Spinal cord (tissue), 10 donors: ENCODE results near the gene PKIB. TPM values are rescaled to one million over a fixed set of nuclear protein-coding genes. Genes with fewer than 3 reads are reported as not detected.

Experiments
- DNase-seq, 6 donors: peaks; one replicate each; pipeline versions ENCODE4 v3.0.0 to v3.0.0-alpha.2; 2013 to 2015; ENCODE audit warnings: low spot score in 6 of 6, low read depth in 4 of 6
- H3K27ac ChIP-seq: one replicate; pipeline ENCODE4 v1.5.1; 2013; ENCODE audit warnings: low read depth, low read length, control low read depth
- H3K27me3 ChIP-seq: one replicate; pipeline ENCODE4 v1.6.1; 2013; ENCODE audit warnings: low read length; ENCODE audit not compliant: control insufficient read depth, insufficient read depth
- H3K36me3 ChIP-seq: one replicate; pipeline ENCODE4 v1.6.1; 2013; ENCODE audit warnings: low read length; ENCODE audit not compliant: control insufficient read depth, insufficient read depth
- H3K4me1 ChIP-seq: one replicate; pipeline ENCODE4 v1.6.1; 2013; ENCODE audit warnings: low read length; ENCODE audit not compliant: control insufficient read depth, insufficient read depth
- H3K4me3 ChIP-seq: one replicate; pipeline ENCODE4 v1.5.1; 2013; ENCODE audit warnings: low read depth, low read length, control low read depth
- H3K9me3 ChIP-seq: one replicate; pipeline ENCODE4 v1.6.1; 2013; ENCODE audit warnings: low read length; ENCODE audit not compliant: control insufficient read depth, insufficient read depth
- WGBS: methylation state at CpG from one replicate; pipeline ENCODE4 v1.1.5; 2013; ENCODE audit warnings: missing lambda C conversion rate; ENCODE audit not compliant: insufficient coverage; 5-methylcytosine and 5-hydroxymethylcytosine counted together
- polyA plus RNA-seq, 2 donors: library from polyadenylated mRNA; unstranded; fragments of 120-200 nt; gene quantifications; one replicate each; pipeline ENCODE4 v1.2.1, GENCODE V29; 2013; ENCODE audit not compliant: insufficient read length in 2 of 2
- total RNA-seq, 2 donors: library from RNA; depleted of rRNA in 1 of 2; stranded (reverse); fragments of 120-200 nt in 1 of 2; fragments of >200 nt in 1 of 2; gene quantifications; one replicate each; pipeline versions ENCODE4 v1.2.3 to v1.2.4, GENCODE V29; 2013 to 2014
- donor health status: healthy.

PKIB gene
- total and polyA plus RNA-seq, 4 donors = 4.7 to 15.7 (median 11.9) TPM

DNA sequence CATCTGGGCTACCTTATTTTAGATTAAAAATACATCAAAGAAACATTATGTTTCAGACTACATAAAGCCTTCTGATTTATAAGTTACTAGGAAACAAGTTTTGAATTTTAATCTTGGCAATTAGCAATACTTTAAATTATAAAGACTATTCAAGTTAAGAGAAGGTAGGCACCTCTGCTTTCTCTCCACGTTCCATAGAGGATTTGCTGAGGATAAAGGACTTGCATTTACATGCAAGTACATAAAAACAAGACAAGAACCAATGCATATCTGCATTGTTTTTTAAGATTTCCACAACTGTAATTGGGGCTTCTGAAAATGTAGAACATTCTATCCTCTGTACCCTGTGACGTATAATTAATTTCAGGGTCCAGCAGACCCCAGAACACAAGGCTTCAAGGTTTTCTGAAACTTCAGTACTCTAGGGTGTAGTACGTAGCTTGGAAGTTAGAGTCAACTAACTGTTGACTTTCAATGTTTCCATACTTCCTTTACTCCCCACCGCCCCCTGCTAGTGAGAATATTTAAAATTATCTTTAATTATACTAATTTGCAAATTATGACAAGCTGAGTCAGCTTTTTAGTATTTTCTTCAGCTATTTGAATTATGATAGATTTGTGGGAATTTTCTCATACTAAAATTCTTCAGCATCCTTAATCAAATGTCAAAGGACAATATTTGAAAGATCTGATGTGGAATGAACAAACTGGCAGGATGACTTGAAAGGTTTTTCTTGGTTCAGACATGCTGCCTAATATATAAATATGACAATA is 82.8 kb downstream of the PKIB start:
- H3K4me1 ChIP-seq = no peaks in the 10 kb centered on the region
- DNase-seq = no peak
- H3K36me3 ChIP-seq = no peaks in the 10 kb centered on the region
- H3K27ac ChIP-seq = no peak overlapping the region
- H3K4me3 ChIP-seq = no peak overlapping the region
- H3K9me3 ChIP-seq = no peaks in the 10 kb centered on the region
- WGBS = no CpG with 5 or more reads among the region's 4 CpGs
- no peaks in the 10 kb centered on the region for H3K27me3 ChIP-seq

DNA sequence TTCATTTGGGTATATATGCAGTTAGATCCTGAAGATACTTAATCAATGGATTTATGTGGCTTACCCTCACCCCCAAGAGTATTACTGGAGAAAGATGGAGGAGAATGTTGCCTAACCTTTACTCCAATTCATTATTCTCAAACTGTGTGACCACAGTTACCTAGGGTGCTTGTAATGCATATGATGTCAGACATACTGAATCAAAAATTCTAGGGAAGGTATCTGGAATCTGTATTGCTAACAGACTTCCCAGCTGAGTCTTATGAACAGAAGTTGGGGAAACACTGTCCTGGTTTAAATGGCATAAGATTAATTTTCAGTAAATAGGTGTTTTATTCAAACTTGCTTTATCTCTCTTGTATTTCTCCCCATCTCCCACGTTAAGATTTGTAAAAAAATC is 83.9 kb downstream of the PKIB start:
- Histone ChIP-seq H3K9me3 (no peaks in the 10 kb centered on the region), H3K27ac (no peak overlapping the region), H3K36me3 (no peaks in the 10 kb centered on the region), H3K4me3 (no peak overlapping the region), H3K27me3 (no peaks in the 10 kb centered on the region), H3K4me1 (no peaks in the 10 kb centered on the region)
- WGBS = no CpG with 5 or more reads among the region's 1 CpG
- no peak for DNase-seq

DNA sequence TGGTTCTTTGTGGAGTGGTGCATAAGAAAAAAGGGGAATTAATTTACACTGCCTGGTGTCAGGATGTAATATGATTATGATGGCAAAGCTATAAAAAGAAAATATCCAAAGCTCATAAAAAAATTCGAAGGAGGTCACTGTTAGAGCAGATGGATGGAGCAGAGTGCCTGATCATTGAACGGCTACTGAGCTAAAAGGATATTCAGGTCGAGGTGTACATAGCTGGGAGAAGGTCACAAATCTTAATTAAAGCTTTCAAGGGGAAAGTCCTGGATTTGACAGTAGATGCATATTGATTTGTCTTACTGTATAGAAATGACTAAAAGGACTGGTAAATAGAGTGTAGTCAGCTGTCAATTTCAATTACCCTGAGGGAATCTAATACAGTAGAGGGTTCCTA is 84.4 kb downstream of the PKIB start:
- Histone ChIP-seq H3K4me3 (no peak overlapping the region), H3K27ac (no peak overlapping the region), H3K9me3 (no peaks in the 10 kb centered on the region), H3K36me3 (no peaks in the 10 kb centered on the region), H3K27me3 (no peaks in the 10 kb centered on the region), H3K4me1 (no peaks in the 10 kb centered on the region)
- no peak for DNase-seq
- WGBS = 78% methylated on average over 3 of the region's 3 CpGs

DNA sequence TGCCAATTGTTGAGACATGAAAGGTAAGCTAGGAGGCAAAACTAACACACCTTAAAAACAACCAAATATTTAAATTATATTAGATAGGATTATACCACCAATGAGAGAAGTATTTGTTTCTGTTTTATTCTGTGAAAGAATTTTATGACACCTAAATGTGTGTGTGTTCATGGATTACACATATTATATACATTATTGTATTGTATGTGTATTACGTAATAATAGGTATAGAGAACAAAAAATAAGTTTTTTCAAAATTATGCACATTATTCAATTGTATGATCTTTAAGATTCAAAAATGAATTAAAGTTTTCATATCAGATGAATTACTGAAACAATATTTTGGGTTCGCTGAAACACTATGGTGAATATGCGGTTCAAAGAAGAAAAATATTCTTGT is 85.0 kb downstream of the PKIB start:
- no peak for DNase-seq
- Histone ChIP-seq H3K27me3 (no peaks in the 10 kb centered on the region), H3K9me3 (no peaks in the 10 kb centered on the region), H3K27ac (no peak overlapping the region), H3K4me3 (no peak overlapping the region), H3K4me1 (no peaks in the 10 kb centered on the region), H3K36me3 (no peaks in the 10 kb centered on the region)
- WGBS = no CpG with 5 or more reads among the region's 3 CpGs

DNA sequence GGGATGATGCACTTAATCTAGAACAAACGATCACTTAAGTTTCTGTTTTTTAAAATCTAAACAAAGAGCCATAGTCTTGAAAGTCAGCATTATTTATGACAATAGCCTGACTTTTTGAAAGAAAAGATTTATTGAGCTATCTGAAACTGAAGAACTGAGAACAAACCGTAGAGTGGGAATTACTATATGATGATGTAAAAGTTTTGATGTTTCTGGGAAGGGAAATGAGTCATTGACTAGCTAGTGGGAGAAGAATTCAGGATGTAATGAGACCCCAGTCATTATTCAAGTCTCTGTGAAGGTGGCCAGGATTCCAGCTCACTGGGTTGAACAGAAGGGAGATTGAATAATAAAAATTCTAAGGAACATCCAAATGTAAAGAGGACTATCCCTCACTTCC is 85.9 kb downstream of the PKIB start:
- DNase-seq = no peak

DNA sequence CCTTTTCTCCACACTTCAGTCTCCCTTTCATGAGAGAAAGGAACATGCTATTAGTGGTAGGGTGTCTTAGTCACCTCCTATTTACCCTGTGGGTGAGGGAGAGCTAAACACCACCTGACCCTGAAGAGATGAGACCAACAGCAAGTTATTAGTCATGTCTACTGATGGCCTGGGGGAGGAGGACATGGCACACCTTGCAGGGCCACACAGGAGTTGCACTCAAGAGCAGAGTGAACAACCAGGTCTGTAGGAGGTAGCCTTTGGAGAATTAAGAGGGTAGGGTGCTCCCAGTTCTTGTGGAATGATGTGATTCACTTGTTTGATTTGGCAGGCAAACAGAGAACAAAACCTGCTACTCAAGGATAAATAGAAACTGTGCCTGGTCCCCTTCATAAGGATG is 86.6 kb downstream of the PKIB start:
- H3K4me3 ChIP-seq = no peak overlapping the region
- no peaks in the 10 kb centered on the region for H3K27me3 ChIP-seq
- no peaks in the 10 kb centered on the region for H3K9me3 ChIP-seq
- DNase-seq = no peak
- H3K4me1 ChIP-seq = no peaks in the 10 kb centered on the region
- H3K36me3 ChIP-seq = no peaks in the 10 kb centered on the region
- H3K27ac ChIP-seq = no peak overlapping the region

More for the DNA sequence above, 85.9 kb downstream of the PKIB start:
- Histone ChIP-seq H3K4me1 (no peaks in the 10 kb centered on the region), H3K9me3 (no peaks in the 10 kb centered on the region), H3K4me3 (no peak overlapping the region), H3K27ac (no peak overlapping the region), H3K27me3 (no peaks in the 10 kb centered on the region), H3K36me3 (no peaks in the 10 kb centered on the region)
- WGBS = 50% methylated on average over 1 of the region's 2 CpGs

DNA sequence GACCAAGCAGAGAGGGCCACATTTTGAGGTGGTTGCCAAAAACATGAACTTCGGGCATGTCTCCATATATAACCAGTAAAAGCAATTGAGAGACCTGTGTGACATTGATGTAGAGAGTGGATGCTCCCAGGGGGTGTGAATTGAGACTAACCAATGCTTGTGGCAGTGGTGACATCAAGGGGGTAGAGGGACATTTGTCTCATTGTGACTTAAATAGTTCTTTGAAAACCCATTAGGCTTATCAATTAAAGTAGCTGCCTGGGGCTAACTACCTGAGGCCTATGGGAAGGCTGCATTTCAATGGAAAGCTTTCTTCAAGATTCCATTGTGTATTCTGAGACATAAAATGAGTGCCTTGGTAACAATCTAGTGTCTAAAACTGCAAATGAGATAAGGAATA is 87.3 kb downstream of the PKIB start:
- Histone ChIP-seq H3K36me3 (no peaks in the 10 kb centered on the region), H3K4me1 (no peaks in the 10 kb centered on the region), H3K27ac (no peak overlapping the region), H3K4me3 (no peak overlapping the region), H3K27me3 (no peaks in the 10 kb centered on the region), H3K9me3 (no peaks in the 10 kb centered on the region)
- WGBS = no CpG with 5 or more reads among the region's 1 CpG
- no peak for DNase-seq

DNA sequence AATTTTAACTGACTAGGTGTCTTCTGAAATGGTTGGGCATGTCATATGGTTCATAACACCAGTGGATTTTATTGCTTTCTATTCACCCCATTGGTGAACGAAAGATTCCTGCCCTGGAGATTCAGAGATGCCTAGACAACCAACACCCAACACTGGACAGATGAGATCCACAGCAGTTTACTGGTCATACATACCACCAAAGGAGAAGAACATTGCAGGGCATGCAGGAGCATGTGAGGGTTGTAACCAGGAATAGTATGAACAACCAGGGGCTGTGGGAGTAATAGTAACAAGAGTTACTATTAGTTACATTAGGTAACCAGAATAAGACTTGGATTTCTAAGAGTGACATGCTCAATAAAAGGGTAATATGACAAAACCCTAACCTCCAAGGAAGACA is 91.5 kb downstream of the PKIB start:
- WGBS = no CpG with 5 or more reads among the region's 1 CpG

DNA sequence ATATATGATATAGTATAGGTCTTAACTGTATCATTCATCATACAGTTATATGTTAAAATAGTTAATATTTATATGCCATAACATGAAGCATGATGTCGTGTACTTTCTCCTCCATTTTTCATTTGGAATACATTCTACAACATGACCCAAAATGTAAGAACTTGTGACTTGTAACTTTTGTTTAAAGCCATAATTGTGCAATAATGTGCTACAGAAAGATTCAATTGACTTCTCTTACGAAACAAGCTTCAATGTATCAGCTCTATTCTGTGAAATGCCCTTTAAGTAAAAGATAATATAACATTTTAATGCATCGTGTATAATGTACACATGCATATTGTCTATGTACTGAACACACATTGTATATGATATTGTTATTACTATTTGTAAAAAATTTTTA is 92.6 kb downstream of the PKIB start:
- no CpG with 5 or more reads among the region's 3 CpGs for WGBS
- DNase-seq = no peak

More for the DNA sequence above, 91.5 kb downstream of the PKIB start:
- DNase-seq = no peak
- Histone ChIP-seq H3K27ac (no peak overlapping the region), H3K4me3 (no peak overlapping the region), H3K36me3 (no peaks in the 10 kb centered on the region), H3K4me1 (no peaks in the 10 kb centered on the region), H3K9me3 (no peaks in the 10 kb centered on the region), H3K27me3 (no peaks in the 10 kb centered on the region)

DNA sequence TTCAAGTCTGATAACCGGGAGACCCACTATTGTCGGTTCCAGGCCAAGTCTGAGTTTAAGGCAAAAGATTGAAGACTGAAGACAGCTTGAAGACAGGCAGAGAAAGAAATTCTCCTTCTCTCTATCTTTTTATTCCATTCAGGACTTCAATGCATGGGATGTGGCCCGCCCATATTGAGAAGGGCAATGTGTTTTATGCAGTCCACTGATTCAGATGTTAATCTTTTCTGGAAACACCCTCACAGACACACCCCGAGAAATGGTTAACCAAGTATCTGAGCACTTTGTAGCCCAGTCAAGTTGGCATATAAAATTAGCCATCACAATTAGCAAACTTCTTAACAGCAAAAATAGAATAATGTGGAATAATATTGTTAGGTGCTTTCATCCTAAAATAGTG is 93.9 kb downstream of the PKIB start:
- Histone ChIP-seq H3K36me3 (no peaks in the 10 kb centered on the region), H3K27me3 (no peaks in the 10 kb centered on the region), H3K4me3 (no peak overlapping the region), H3K9me3 (no peaks in the 10 kb centered on the region), H3K4me1 (no peaks in the 10 kb centered on the region), H3K27ac (no peak overlapping the region)
- 90% methylated on average over 2 of the region's 4 CpGs for WGBS
- DNase-seq = no peak

More for the DNA sequence above, 92.6 kb downstream of the PKIB start:
- no peaks in the 10 kb centered on the region for H3K27me3 ChIP-seq
- no peak overlapping the region for H3K27ac ChIP-seq
- H3K36me3 ChIP-seq = no peaks in the 10 kb centered on the region
- no peaks in the 10 kb centered on the region for H3K4me1 ChIP-seq
- H3K4me3 ChIP-seq = no peak overlapping the region
- no peaks in the 10 kb centered on the region for H3K9me3 ChIP-seq
